ENCODE results near the gene OR1L4.

OR1L4 gene, protein sequence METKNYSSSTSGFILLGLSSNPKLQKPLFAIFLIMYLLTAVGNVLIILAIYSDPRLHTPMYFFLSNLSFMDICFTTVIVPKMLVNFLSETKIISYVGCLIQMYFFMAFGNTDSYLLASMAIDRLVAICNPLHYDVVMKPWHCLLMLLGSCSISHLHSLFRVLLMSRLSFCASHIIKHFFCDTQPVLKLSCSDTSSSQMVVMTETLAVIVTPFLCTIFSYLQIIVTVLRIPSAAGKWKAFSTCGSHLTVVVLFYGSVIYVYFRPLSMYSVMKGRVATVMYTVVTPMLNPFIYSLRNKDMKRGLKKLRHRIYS

DNA sequence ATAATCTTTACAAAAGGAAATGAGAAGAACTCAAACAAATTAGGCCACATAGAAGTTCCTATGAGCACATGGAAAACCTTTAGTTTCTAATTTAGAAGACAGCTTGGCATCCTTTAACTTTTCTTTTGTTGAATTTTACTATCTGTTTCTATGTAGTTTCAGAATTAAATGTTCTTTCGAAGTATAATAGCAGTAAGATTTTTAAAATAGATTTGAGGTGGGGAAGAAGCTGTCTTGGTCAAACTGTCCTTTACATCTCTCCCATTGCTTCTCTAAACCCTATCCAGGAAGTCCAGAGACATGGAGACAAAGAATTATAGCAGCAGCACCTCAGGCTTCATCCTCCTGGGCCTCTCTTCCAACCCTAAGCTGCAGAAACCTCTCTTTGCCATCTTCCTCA is at the start of gene OR1L4:
OR1L4 (plus strand) TSS at position 301 of the 400 bp plus-strand sequence; CDS start at position 301, 0 bp downstream.
- DNase-seq, result no peak

- no peak for DNase-seq
These were observed 38.9 kb upstream of the OR1L4 start for GRCh38 chr9:122684851-122685250.

DNA sequence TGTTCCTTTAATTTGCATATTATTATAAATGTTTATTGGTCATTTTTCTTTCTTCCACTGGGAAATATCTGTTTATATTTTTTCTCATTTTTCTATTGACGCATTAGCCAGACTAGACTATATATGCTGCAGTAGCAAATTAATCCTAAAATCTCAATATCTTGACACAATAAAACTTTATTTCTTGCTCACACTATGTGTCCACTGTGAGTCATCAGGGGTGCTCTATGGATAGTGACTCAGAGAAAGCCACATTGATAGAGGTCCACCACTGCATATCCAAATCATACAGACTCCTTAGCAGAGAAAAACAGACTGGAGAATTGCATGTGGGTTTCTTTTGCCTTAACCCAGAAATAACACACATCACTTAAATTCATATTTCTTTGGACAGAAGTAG is 28.1 kb upstream of the OR1L4 start:
- no peak for DNase-seq

DNA sequence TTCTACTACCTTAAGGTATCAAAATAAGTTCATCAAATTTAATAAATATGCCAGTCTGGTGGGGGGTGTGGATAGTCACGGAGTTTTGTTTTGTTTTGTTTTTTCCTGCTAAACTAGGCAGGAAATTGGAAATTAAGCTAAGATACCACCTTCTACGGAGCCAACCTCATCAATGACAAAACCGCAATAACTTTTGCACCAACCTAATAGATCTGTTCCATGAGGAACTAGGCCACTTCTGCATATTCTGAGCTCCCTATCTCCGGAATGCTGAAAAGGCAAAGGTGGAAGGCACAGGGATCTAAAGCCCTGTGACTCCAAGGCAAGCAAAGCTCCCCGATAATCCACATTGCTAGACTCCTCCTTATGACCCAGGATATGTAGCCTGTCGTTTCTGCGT is 5.8 kb upstream of the OR1L4 start:
- no peak for DNase-seq

DNA sequence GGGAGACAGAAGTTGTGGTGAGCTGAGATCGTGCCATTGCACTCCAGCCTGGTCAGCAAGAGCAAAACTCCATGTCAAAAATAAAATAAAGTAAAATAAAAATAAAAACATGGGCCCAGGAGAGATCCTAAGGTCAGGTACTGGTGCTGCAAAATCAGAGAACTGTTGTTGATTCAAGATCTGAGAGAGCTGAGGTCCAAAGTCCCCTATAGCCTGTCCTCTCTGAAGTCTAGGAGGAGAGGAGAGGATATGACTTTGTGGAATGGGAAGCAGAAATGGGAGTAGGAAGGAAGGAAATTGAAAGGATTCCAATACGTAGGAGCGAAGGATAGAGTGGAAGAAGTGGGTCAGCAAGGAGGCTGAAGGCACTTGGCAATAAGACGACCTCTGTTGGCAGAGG is 4.6 kb upstream of the OR1L4 start:
- DNase-seq, result no peak

- DNase-seq, result no peak
These were observed 18.2 kb downstream of the OR1L4 start, which contains the start of gene OR1L6 for GRCh38 chr9:122742003-122742402. Gene OR1L6, plus strand, starts transcription at chr9:122742303. Its CDS starts 7,545 bp downstream, at chr9:122749848.

DNA sequence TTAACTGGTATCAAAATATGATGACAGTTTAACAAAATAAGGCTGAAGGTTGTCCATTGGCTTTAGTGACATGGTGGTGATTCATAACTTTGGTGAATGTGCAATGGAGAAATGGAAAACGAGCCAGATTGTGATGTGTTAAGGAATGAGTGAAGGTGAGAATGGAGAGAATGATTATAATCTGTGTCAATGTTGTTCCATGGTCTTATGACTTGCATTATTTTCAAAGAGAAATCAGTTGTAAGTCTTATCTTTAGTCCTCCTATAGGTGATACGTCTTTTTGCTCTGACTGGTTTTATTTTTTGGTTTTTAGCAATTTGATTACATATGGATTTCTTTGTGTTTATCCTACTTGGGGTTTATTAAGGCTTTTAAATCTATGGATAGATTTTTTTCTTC is 31.0 kb downstream of the OR1L4 start:
- no peak for DNase-seq

DNA sequence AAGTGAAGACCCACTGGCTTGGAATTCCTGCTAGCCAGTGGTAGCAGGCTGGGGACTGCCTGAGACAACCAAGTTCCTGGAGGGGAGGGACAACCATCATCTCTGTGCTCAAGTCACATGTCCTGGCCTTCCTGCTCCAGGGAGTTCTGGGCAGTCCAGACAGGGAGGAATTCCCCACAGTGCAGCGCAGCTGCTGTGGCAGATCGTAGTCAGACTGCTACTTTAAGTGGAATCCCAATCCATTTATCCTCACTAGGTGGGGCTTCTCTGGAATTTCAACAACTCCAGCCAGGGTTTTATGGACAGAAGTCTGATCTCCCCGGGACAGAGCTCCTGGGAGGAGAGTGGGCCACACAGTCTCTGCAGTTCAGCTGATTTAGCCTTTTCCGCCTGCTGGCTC is 44.0 kb downstream of the OR1L4 start:
- no peak for DNase-seq
